Left kidney (tissue), 2 donors: Measurements from ENCODE around the gene C16orf74. TPM values are rescaled to one million over a fixed set of nuclear protein-coding genes. Genes with fewer than 3 reads are reported as not detected.

Source experiments
- DNase-seq: peaks from one replicate; pipeline ENCODE4 v3.0.0-alpha.2; 2013
- polyA plus RNA-seq: library from polyadenylated mRNA; unstranded; fragments of 120-200 nt; gene quantifications from one replicate; pipeline ENCODE4 v1.2.1, GENCODE V29; 2013; ENCODE audit not compliant: insufficient read length

The C16orf74 gene
- polyA plus RNA-seq, 1 donor, result 1.9 TPM

GRCh38 chr16:85675251-85675874 is 75.5 kb downstream of the C16orf74 start:
- DNase-seq, result no peak

GRCh38 chr16:85674828-85675227 is 76.1 kb downstream of the C16orf74 start:
- no peak for DNase-seq

GRCh38 chr16:85674418-85674755 is 76.5 kb downstream of the C16orf74 start:
- no peak for DNase-seq

- DNase-seq, result no peak
These were observed 77.1 kb downstream of the C16orf74 start for GRCh38 chr16:85673529-85674417.

GRCh38 chr16:85670840-85671239 is 80.1 kb downstream of the C16orf74 start:
- DNase-seq, result no peak

- DNase-seq, result no peak
These were observed 82.0 kb downstream of the C16orf74 start for GRCh38 chr16:85668676-85669424.

GRCh38 chr16:85667841-85668413 is 83.0 kb downstream of the C16orf74 start:
- no peak for DNase-seq

GRCh38 chr16:85667261-85667660 is 83.6 kb downstream of the C16orf74 start:
- no peak for DNase-seq

- DNase-seq, result no peak
These were observed 85.0 kb downstream of the C16orf74 start for GRCh38 chr16:85665929-85666328.

GRCh38 chr16:85665373-85665740 is 85.5 kb downstream of the C16orf74 start:
- no peak for DNase-seq

GRCh38 chr16:85664580-85665372 is 86.1 kb downstream of the C16orf74 start:
- no peak for DNase-seq

GRCh38 chr16:85663891-85664321 is 87.0 kb downstream of the C16orf74 start:
- DNase-seq, result no peak

- no peak for DNase-seq
These were observed 87.7 kb downstream of the C16orf74 start for GRCh38 chr16:85662976-85663830.

- DNase-seq, result peak; percentile 63
These were observed 88.4 kb downstream of the C16orf74 start for GRCh38 chr16:85662482-85662812.

- no peak for DNase-seq
These were observed 89.0 kb downstream of the C16orf74 start for GRCh38 chr16:85661740-85662481.

- no peak for DNase-seq
These were observed 89.8 kb downstream of the C16orf74 start for GRCh38 chr16:85660843-85661739.

GRCh38 chr16:85659805-85660511 is 90.9 kb downstream of the C16orf74 start:
- peak; percentile 43 for DNase-seq

GRCh38 chr16:85659336-85659735 is 91.6 kb downstream of the C16orf74 start:
- DNase-seq, result no peak
